CD4-positive, alpha-beta T cell treated with Interleukin-1 beta for 1 hour (primary cell): ENCODE data around the gene DDB1.
A peak's percentile ranks its signal among the peaks of the same experiment; 100 is the strongest.

Experiments
- DNase-seq, 2 donors: peaks; one replicate each; pipeline ENCODE4 v3.0.0-alpha.2; 2020 to 2022

The DDB1 gene

DNA sequence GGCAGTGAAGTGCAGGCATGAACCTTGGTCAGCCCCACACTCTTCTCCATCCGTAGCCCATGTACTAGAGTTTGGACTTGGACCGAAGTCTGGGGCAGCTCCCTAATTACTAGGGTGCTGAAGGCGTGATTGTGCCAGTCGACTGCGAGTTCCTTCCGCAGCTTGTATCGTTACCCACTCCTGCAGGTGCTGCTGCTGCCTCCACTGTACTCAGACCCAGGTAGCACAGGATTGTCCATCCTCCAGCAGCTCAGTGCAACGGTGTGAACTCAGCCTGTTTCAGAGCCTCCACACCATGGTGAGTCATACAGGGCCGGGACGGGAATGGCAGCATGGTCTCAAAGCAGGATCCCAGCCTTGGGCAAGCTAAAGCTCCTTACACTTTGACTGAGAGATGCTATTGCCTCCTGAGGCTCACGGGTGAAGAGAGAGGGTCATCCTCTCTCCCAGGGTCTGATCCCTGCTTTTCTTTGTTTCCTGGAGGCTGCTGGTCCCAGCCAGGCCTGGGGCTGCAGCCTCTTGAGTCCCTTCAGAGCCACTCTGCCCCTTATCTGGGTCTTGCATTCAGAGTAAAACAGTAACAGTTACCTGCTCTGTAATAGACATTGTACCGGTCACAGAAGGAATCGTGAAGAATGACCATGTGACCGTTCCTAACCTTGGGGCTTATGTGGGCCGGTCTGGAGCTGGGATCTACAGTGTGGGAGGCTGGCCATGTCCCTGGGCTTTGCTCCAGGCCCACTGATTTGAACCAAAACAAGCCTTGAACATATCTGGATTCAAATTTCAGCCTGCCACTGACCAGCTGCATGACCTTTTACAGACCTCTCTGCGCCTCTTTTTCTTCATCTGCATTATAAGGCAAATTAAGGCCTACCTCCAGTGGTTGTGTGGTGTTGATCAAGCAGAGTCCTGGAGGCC is 1.8 kb upstream of the DDB1 start:
- no peak for DNase-seq

DNA sequence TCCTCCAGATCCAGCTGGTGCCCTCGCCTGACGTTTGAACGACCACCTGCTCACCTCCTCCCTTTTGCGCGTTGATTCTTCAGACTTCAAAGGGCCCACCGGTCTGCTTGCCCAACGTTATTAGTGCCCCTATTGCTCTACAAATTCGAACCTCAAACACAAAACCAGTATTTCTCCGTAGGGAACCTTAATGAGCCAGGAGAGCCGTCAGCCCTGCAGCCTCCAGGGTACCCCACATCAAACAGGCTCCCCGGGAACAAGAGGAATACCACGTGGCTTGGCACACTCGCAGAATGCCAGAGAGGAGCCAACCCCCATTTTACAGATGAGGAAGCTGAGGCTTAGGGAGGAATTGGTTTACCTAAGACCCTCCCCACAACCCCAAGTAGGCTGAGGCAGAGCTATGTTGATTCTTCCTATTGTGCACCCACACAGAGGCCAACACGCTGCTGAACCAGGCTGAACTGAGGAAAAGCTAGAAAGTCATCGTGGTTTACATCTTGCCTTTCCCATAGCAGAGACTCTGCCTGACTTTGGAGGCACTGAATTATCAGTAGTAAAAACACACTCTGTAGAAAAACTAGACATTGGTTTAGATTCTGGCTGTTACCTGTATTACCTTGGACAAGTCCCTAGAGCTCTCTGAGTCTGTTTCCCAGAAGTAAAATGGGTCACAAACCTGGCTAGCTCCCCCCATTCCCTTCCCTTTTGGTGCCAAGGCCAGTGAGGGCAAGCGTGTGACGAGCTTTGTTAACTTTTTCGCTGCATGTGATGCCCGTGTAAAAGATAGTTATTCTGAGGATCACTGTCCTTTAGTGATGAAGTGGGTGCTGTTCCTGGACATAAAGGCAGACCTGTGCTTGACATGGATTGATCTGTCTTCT is 887 bp upstream of the DDB1 start:
- DNase-seq = peak in 1 of 2 donors; percentile 5

DNA sequence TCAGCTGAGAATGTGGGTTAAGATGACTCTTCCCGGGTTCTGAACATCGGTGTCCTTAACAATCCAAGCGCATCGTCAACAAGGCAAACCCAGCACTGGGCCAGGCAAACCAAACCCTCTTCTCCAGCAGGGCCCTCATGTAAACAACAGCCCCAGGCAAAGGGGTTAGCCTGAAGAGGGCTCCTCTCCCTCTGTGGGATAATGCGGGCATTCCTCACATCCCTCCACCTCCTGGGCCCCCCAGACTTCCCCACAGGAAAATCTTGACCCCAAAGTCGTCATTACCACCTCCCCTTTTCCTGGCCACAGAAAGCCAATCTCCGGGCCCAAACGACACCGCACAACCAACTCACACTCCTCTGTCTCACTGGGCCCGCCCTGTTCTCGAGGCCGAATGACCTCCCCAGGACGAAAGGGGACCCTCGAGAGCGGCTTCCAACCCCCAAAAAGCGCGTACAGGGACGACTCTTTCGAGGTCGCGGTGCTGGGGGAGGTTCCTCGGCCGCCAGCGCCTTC is 566 bp downstream of the DDB1 start:
- no peak for DNase-seq

DNA sequence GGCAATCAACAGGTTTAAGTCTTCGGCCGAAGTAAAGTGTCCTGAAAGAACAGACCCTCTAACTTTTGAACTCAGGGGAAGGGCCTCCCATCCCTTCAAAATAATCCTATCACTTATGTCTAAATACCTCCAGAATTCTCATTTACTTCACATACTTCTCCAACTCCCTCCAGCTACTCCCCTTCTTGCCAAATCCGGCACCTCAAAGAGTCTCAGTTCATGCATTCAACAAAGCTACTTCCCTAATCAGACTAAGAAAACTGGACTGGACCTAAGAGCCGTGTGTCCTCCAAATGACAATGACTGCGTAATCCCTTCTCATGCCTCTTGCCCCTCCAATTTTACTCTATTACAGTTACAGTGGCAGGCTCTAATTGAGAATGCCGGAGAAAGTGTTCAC is 1.3 kb downstream of the DDB1 start:
- DNase-seq = no peak

DNA sequence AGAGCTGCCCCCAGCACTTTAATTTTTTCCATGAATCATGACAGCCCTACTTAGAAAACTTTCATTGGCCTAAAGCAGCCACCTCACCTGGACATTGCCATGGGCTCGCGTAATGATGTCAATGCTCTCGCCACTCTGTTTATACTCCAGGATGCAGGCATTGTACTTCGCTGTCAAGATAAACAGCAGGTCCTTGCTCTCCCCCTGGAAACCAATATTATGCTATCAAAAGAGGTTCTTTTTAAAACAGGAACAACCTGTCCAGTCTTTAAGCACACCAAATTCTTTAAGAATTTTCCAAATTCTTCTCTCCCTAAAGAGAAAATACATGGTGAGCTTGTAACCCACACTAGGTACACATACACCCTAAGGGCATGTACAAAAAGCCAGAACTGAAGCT is 3.0 kb downstream of the DDB1 start:
- DNase-seq = no peak

DNA sequence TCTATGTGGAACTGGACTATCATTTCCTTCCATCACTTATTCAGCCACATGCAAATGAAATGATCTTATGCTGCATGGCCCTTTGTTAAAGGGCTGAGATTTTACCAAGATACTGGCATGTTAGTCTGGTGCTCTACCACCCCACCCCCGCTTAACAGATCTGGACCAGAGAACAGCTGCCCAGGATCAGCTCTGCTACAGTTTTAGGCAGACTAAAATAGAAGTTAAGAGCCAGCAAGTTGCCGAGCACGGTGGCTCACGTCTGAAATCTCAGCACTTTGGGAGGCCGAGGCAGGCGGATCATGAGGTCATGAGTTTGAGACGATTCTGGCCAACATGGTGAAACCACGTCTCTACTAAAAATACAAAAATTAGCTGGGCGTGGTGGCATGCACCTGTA is 4.6 kb downstream of the DDB1 start:
- DNase-seq = no peak

DNA sequence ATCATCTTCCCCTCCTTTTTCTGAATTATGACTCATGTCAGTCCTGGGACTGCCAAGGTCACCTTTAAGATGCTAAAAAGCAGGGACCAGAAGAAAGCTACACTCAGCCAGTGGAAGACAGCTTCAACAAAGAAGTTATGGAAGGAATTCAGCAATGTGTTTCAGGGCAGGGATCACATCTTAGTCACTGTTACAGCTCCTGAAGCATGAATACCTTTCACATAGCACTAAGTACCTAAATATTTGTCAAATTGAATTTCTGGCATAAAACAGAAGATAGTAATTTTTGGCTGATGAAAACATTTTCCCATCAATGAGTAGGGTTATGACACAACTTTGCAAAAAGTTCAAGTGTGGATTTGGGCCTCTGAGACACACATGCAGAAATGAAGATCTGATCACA is 5.2 kb downstream of the DDB1 start:
- no peak for DNase-seq

DNA sequence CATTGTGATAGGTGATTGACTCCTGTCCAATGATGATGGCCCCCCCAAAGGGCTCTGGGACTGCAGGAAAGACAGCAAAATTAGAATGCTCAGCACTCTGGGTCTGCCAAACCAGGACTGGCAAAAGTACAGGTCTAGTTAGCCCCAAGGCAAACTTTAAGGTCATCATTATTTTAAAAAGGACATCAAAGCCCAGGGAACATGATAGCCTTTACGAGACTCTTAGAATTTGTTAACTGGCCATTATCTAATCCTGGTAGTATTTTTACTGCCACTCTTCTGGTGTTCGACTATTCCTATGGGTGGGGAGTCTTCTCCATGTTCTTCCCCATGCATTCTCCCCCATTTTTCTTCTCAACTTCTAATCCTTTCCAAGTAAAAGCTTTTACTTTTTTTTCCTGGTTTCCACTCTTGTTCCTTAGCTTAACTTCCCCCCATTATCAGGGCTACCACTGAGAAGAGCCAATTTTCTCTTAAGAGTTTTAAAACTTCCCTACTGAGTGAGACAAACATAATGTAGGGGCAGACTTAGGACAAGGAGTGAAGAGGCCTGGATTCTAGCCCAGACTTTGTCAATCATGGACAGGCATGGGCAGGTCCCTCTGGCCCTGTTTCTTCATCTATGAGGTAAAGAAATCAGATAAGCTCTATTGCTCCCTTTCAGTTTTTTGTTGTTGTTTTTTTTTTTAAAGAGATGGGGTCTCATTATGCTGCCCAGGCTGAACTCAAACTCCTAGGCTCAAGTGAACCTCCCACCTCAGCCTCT is 7.1 kb downstream of the DDB1 start:
- DNase-seq = no peak

DNA sequence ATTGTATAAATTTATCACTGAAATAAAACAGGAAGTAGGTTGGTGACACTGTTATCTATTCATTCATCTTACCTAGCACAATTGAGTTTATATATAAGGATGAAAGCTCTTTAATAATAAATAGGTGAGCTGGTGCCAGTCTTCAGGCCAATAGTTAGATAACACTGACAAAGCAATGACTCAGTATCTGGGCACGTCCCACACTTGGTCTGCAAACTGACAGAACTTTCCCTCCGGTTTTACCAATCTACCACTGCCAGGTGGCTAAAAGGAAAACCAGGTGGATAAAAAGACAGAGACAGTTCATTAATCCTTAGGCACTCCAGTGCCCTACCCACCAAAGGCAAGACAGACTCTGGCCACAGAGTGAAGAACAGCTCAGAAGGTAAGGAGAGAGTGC is 17.6 kb downstream of the DDB1 start:
- DNase-seq = no peak

DNA sequence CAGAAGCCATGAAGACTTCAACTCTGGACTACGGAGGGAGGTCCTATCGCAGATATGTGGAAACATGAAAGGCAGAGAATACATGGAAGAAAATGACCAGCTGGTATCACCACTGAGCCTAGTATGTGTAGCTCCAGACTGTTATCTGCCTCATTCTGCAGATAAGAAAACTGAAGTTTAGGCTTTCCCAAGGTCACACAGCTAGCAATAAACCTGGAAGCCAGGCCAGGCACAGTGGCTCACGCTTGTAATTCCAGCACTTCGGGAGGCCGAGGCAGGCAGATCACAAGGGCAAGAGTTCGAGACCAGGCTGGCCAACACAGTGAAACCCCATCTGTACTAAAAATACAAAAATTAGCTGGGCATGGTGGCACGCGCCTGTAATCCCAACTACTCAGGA is 22.2 kb downstream of the DDB1 start:
- no peak for DNase-seq

DNA sequence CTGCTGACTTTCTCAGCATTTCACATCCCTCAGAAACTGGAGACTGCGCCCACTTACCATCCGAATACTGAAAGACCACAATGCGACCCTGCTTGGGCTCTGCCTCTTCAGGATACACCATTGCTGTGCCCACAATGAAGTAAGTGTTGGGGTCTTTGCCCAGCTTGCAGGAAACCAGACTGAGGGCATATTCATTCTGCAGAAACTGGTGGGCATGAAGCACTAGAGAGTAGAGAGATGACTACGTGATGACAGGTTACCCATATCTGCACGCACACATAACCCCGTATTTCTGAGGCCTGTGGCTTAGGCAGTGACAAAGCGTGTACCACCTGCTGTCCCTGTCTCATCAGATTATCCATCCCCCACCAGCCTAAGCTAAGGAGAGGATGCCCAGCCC is 23.2 kb downstream of the DDB1 start:
- no peak for DNase-seq

DNA sequence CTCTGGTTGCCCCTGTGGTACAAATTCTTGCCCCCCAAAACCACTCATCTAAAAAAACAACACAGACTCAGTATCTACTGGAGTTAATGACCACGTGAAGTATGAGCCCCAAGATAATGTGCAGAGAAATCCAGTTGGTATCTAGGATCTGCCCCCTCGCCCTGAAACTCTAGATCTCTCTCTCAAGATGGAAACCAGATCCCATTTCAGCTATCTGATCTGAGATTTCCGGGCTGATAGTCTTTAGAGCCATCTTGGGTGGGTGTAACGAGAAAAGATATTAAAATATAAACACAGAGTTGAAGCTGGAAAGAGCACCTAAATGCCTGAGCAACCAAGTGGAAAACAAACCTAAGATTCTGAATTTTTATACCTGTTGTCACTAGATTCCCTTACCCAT is 23.8 kb downstream of the DDB1 start:
- DNase-seq = no peak

DNA sequence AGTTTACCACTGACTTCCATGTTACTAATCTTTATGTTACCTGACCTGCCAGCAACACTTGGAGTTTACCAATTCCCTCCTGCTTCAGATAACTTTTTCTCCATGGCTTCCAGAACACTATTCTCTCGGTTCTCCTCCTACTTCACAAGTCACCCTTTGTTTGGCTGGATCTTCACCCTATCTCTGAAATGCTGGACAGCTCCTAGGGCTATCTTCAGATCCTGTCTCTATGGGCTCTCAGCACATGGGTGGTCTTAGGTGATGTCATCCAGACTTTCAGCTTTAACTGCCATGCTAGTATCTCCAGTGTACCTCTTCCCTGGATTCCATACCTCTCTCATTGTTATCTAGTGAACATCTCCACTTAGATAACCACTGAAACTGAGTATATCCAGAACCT is 25.6 kb downstream of the DDB1 start:
- DNase-seq = no peak

DNA sequence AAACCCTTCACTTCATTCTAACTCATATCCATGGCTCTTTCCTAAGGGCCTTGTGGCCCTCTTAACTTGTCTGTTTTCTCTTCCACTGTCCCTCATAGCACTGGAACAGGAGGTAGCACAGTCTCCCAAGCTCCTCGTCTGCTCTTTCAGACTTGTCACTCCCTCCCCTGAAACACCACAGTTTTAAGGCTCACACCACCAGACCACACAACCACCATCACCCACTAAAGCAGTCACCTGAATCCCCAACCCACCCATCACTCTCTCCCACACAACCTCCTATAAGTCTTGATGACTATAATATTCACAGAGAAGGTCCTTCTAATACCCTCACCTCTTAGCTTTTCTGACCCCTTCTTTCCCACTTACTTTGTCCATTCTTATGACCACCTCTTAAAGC is 26.7 kb downstream of the DDB1 start:
- no peak for DNase-seq

DNA sequence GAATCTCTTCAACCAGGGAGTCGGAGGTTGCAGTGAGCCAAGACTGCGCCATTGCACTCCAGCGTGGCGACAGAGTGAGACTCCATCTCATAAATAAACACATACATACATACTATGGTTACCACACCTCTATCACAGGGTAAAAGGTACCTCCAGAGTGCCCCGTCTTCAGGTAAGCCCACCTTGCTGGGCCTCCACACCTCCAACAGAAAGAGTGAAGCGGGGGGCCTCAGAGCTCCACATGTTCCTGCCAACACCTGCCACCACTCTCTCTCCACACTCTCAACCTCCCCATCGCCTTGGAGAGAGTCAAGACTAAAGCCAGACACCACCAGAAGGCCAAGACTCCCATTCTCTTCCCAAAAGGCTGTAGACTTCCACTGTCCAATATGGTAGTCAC is 27.5 kb downstream of the DDB1 start:
- DNase-seq = no peak

DNA sequence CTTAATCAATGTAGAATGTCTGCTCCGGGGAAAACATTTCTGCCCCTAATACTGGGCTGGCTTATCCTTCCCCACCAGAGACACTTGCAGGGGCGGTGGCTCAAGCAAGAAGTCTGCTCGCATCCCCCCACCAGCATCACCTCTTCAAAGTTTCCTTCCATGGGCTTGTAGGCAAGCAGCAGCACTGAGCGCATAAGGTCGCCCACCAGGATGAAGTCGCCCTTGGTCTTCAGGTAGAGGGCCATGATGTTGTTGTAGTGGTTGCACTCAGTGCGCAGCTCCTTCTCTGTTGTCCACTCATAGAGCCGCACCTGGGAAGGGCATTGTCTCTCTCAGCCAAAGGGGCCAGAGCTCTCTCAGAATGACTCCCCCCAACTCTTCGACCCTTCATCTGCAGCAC is 29.2 kb downstream of the DDB1 start:
- DNase-seq = no peak

DNA sequence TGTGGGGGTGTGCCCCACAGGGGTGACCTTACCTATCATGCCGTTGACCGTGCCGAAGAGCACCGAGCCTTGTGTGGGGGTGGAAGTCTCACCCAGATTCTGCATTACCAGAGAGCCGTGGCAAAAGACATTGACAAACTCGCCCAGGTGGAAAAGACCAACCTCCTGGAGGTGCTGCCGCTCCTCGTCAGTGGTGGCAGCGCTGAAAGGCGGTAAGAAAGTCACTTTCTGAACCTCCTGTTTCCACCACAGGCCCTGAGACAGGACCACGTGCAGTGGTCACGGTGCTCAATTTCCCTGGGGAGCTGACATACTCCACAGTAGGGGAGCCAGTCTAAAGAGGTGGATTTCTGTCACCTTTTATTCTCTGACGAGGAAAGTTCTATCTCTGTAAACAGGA is 30.4 kb downstream of the DDB1 start:
- no peak for DNase-seq

DNA sequence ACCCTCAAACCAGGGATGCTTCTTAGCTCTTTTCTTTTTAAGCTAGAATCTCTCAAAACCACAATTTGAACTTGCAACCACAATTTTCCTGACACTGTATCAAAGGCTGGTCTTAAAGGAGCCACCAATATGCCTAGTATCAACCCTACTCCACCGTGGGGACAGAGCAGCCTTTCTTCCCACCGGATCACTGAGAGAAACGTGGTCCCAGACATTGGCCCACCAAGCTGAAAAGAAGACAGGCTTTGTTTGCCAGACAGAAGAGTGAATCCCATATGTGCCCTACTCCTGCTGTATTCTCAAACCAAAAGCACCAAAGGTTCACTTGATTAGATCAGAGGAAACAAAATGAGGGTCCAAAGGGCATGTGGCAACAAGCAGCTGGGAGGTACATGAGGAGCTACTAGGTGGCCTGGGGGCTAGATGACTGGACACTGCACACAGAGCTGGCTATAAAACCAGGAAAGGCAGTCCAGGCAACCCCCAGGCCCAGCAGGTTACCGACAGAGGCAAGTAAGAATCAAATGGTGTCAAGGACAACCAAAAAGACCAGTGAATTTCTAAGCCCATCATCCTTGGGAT is 34.2 kb downstream of the DDB1 start:
- DNase-seq = no peak

DNA sequence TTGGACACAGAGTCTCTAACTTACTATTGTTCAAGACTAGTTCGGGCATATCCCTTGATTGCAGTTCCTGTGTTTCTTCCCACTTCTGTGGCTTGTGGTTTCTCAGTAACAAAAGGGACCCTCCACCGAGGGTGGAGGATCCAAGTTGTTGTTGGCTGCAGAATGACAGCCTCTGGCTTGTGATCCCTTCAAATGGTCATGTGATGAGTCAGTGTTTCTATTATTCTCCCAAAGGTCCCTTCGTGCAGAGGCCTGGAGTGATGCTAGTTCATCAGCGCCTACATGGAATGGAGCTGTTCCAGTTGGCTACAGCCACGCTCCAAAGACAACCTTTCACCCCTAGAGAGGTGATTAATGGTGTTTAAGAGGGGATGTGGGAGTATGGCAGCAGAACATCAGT is 35.2 kb downstream of the DDB1 start:
- no peak for DNase-seq

DNA sequence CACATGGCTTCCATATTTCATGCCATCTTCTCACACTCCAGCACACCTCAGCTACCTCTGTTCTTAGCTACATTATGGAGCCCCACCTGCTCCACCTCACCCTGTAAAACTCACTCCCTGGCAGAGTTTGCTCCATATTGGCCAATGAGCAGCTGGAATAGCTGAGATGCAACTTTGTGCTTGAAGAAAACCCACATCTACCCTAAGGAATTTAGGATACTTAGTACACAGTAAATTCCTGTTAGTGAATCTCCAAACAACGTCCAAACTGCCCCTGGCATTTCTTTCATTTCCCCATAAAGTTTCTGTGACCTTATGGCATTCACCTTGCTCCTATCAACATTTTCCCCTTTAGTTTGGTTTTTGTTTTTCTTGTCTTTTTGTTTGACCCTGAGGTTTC is 35.6 kb downstream of the DDB1 start:
- DNase-seq = no peak

DNA sequence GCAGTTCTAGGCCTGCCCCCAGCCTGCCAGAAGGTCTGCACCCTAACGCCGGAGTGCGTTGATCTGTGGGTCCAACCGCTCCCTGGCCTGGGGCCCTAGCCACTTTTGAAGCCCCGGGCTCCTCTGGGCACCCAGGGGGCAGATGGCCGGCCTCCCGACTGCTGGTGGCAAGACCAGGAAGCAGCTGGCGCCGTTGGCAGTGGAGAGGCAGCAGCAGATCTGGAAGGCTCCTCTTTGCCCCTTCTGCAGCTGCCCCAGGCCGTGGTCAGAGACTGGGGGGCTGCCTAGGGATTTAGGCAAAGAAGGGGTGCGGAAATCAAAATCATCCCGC is 37.3 kb downstream of the DDB1 start:
- DNase-seq = no peak

DNA sequence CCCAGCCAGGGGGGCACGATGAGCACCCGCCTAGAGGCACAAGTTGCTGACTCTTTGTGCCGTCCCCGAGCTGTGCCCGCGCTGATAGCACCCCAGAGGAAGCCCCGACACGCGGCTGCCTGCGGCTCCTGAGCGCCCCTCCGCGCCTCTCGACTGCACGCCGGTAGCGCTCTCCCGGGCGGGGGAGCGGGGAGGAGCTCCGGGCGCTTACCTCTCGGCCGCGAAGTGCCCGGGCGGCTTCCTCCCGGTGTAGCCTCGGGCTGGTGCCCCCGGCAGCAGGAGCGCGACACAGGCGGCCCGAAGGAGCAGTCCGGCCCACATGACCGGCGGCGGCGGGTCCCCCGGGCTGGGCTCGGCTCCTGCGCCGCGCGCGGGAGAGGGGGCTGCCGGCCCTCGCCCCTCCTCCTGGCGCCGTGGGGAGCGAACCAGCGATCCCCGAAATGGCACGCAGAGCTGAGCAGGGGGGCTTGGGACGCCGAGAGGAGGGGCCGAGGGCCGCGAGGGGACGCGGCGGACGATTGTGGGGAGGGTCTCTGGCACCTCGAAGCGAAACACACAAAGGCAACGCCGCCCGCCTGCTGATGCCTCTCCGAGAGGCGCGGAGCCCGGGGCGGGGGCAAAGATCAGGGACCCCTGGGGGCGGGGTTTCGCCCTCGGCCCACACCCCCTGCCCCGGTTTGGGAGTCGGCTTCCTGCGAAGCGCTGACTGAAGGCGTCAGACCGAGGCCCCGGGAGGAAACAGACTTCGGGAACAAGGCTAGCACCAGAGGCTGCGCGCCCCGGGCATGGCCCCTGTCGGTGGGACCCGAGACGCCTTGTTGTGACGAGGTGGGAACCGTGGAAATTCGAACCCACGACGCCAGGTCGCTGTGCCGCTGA is 37.9 kb downstream of the DDB1 start, which contains the start of gene VWCE:
Gene VWCE (minus strand): TSS at position 600 of the 879 bp plus-strand sequence. CDS start 279 bp downstream, at position 321.
- peak; percentile 48 to 57 for DNase-seq
